GM12878 (cell line): ENCODE results near the gene KRTAP1-4.
"Not testable (repeated sequence)": the region's sequence is repeated elsewhere in the genome, so short reads cannot be mapped to it uniquely, and the experiment has no call there.

Experiments
- ASH2L ChIP-seq: fragments of 300-600, 200-600 bp; sonication (generic); IDR thresholded peaks from 2 replicates; pipeline ENCODE4 v1.6.1; 2017; ENCODE audit warnings: low read depth, mild to moderate bottlenecking, borderline replicate concordance
- BRCA1 ChIP-seq: IDR thresholded peaks from 2 replicates; pipeline ENCODE4 v1.6.1; 2011; ENCODE audit warnings: low read depth, low read length, improper control_type of control experiment
- CTCF ChIP-seq, 3 experiments: IDR thresholded peaks in 2 of 3; conservative IDR thresholded peaks in 1 of 3; 2 replicates each; pipeline ENCODE4 v1.5.1; 2011; ENCODE audit warnings: low read depth in 3 of 3, low read length in 3 of 3, mild to moderate bottlenecking in 3 of 3, control low read depth in 2 of 3, moderate library complexity in 2 of 3, inconsistent platforms in 1 of 3, mixed read lengths in 1 of 3; ENCODE audit not compliant: control insufficient read depth in 2 of 3, insufficient read depth in 1 of 3; ENCODE audit errors: extremely low read depth in 1 of 3
- E2F8 ChIP-seq: fragments of 450-650 bp; IDR thresholded peaks from 2 replicates; pipeline ENCODE4 v1.6.1; 2018; ENCODE audit warnings: mild to moderate bottlenecking, low read depth, moderate library complexity; ENCODE audit not compliant: partially characterized antibody
- EZH2 ChIP-seq: IDR thresholded peaks from 2 replicates; pipeline ENCODE4 v1.6.1; 2012; ENCODE audit warnings: low read depth, mild to moderate bottlenecking, control low read depth, inconsistent platforms, low read length, borderline replicate concordance; ENCODE audit not compliant: control insufficient read depth
- PML ChIP-seq: IDR thresholded peaks from 2 replicates; pipeline ENCODE4 v1.6.1; 2012; ENCODE audit warnings: low read length, inconsistent platforms
- POLR2AphosphoS5 ChIP-seq: IDR thresholded peaks from 2 replicates; pipeline ENCODE4 v1.6.1; 2011; ENCODE audit warnings: mild to moderate bottlenecking, low read length, inconsistent platforms
- RCOR1 ChIP-seq: conservative IDR thresholded peaks from 2 replicates; pipeline ENCODE4 v1.6.1; 2012; ENCODE audit warnings: low read depth, low read length, improper control_type of control experiment
- REST ChIP-seq: IDR thresholded peaks from 2 replicates; pipeline ENCODE4 v1.6.1; 2012; ENCODE audit warnings: mild to moderate bottlenecking, low read depth, low read length
- TARDBP ChIP-seq: IDR thresholded peaks from 2 replicates; pipeline ENCODE4 v1.6.1; 2016; ENCODE audit warnings: borderline replicate concordance
- TBL1XR1 ChIP-seq: IDR thresholded peaks from 2 replicates; pipeline ENCODE4 v1.6.1; 2012; ENCODE audit warnings: low read depth, low read length, improper control_type of control experiment
- TCF12 ChIP-seq: IDR thresholded peaks from 2 replicates; pipeline ENCODE4 v1.6.1; 2011; ENCODE audit warnings: low read depth, mild to moderate bottlenecking, low read length
- ZBTB11 ChIP-seq: fragments of 450-650 bp; formaldehyde crosslinking; IDR thresholded peaks from 2 replicates; pipeline ENCODE4 v1.5.0; 2022; ENCODE audit warnings: mild to moderate bottlenecking, missing genetic modification characterization
- ZNF384 ChIP-seq: IDR thresholded peaks from 2 replicates; pipeline ENCODE4 v1.6.1; 2012; ENCODE audit warnings: low read depth, mild to moderate bottlenecking, low read length, improper control_type of control experiment, borderline replicate concordance

DNA sequence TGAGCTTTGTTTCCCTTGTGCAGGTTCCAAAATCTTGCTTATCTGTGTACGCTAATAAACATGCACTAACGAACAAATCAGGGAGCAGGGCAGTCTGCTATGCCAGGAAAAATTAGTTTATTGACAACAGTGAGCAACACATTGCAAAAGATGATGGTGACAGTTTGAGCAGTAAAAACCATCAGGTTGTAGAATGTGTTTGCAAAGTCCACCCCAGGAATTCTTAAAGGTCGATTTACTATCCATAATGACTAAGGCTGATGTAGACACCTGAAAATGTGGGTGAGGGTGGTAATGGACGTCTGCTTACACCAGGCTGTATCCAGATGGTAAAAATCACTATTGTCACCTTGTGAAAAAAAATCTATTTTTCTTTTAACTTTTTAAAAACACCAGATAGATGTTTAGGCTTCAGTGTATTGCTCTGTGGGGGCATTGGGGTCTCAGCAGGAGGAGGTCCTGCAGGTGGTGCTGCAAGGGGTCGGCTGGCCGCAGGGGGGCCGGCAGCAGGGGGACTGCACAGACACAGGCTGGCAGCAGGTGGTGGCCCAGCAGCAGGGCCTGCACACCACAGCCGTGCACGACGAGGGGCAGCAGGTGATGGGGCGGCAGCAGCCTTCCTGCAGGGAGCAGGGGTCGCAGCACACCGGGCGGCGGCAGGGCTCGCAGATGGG, 35.2 kb upstream of the KRTAP1-4 start:
- not testable (repeated sequence) for TF ChIP-seq E2F8; POLR2AphosphoS5; PML; ZBTB11; ZNF384; EZH2; CTCF (IDR thresholded peaks at IDR 0.05 in 2 of 3, conservative IDR thresholded peaks at IDR 0.05 in 1 of 3; ENCODE audit: control insufficient read depth in 2 of 3, extremely low read depth in 1 of 3, insufficient read depth in 1 of 3, low read depth in 3 of 3, low read length in 3 of 3); TCF12; REST; RCOR1; TBL1XR1; BRCA1; ASH2L; TARDBP
